Testis (tissue), 2 donors: Measurements from ENCODE around the gene FER1L5.

Source experiments
- POLR2A ChIP-seq: fragments of 450-650 bp; IDR thresholded peaks from one replicate; pipeline ENCODE4 v1.6.1; 2017; ENCODE audit warnings: antibody characterized with exemption, mild to moderate bottlenecking, moderate library complexity
- TF ChIP-seq, protein P1 (sequence below), 3 experiments: fragments of 450-650 bp in 2 of 3; fragments of 200-600 bp in 1 of 3; sonication (generic) in 1 of 3; IDR thresholded peaks; one replicate each; pipeline ENCODE4 v1.5.1; 2016 to 2019; ENCODE audit warnings: antibody characterized with exemption in 3 of 3, mild to moderate bottlenecking in 2 of 3, moderate library complexity in 1 of 3

DNA sequence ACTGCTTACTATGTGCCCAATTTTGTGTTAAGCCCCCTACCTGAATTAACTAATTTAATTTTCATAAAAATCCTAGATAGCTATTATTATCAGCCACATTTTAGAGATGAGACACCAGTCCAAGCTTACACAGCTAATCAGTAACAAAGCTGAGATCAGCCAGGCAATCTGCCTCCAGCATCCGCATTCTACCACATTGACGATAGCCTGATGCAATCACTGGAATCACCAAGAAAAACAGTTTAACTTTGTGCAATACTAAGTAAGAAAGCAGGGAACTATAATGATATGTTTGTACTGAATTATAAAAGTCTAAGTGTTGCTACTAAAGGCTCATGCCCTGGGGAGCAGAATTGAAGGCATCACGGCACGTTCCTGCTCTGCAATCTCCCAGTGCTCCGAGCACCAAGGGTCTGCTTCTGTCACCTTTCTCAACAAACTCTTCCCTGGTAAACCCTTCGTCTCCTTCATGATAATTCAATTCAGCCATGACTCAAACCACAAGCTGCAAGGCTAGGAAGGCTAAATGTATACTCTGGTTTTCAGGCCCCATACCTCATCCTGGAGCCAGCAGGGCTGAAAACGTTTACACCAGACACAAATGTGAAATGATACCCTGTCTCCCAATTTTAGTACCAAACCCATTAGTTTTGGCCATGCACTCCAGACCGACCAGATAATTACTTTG is 23.8 kb upstream of the FER1L5 start:
- TF ChIP-seq POLR2A = no peak
- TF ChIP-seq, protein P1, sequence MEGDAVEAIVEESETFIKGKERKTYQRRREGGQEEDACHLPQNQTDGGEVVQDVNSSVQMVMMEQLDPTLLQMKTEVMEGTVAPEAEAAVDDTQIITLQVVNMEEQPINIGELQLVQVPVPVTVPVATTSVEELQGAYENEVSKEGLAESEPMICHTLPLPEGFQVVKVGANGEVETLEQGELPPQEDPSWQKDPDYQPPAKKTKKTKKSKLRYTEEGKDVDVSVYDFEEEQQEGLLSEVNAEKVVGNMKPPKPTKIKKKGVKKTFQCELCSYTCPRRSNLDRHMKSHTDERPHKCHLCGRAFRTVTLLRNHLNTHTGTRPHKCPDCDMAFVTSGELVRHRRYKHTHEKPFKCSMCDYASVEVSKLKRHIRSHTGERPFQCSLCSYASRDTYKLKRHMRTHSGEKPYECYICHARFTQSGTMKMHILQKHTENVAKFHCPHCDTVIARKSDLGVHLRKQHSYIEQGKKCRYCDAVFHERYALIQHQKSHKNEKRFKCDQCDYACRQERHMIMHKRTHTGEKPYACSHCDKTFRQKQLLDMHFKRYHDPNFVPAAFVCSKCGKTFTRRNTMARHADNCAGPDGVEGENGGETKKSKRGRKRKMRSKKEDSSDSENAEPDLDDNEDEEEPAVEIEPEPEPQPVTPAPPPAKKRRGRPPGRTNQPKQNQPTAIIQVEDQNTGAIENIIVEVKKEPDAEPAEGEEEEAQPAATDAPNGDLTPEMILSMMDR (IDR thresholded peaks at IDR 0.05) = no peak
